GM18870 (cell line): ENCODE data around the gene NCKAP5.
A peak's percentile ranks its signal among the peaks of the same experiment; 100 is the strongest.

Experiments used
- ATAC-seq: cut with Tn5 transposase; IDR thresholded peaks from one replicate; pipeline ENCODE4 v1.9.1; 2021; ENCODE audit warnings: moderate library complexity; ENCODE audit not compliant: unreplicated experiment

NCKAP5 gene

DNA sequence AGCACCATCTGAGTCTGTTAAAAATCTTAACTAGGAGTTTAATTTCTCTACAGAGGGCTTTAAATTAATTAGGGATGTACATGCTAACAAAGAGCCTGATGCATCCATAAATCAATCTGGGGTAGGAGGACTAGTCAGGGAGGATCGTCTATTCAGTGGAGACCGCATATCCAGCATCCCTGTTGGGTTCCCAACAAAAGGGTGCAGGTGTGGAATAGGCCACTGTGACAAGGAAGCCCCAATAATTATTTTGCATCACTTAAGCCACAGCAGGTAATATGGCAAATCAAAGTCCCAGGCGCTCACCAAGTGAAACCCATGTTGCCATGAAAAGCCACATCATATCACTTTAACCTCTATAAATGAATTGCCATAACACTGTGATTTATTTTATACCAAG is 392.3 kb downstream of the NCKAP5 start:
- ATAC-seq, result no peak

DNA sequence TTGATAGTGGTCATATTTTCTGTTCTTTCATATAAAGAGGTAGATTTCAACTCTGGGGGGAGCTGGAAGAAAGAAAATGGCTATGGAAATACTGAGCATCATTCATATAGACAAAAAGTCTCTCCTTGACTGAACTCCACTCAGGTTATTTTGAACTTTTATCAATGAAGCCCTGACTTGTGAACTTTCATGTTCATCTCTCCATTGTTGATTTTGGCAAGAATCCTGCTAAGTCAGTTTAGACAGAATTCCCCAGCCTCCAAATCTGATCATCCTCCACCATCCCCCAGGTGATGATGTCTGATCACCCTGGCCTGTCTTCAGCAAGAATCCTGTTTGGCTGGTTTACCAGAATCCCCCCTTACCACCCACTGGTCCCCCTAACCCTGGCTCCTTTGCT is 395.0 kb downstream of the NCKAP5 start:
- ATAC-seq, result no peak

DNA sequence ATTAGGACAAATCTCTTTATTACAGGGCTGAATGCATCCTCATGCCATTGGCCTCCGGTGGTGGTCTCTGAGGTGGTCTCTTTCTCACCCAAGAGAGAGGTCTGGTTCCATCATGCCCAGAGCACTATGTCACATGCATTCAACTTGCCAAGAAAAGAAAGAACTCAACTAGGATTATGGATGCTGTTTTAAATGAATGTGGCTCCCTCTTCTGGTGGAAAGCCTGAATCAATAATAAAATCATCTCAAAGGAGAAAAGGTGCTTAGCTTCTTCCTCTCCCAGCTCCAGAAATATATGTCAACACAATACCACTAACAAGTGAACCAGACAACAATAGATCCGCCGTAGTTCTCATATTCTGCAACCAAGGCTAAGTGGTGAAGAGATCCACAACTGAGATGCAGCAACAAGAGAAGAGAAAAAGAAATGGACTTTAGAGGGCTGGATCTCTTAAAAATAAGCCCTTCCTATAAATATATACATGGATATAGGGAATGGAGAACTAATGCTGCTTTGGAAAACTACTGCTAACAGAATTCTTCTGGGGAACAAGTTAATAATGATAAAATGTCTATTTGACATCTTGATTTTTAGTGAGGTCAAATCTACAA is 396.8 kb downstream of the NCKAP5 start:
- no peak for ATAC-seq

DNA sequence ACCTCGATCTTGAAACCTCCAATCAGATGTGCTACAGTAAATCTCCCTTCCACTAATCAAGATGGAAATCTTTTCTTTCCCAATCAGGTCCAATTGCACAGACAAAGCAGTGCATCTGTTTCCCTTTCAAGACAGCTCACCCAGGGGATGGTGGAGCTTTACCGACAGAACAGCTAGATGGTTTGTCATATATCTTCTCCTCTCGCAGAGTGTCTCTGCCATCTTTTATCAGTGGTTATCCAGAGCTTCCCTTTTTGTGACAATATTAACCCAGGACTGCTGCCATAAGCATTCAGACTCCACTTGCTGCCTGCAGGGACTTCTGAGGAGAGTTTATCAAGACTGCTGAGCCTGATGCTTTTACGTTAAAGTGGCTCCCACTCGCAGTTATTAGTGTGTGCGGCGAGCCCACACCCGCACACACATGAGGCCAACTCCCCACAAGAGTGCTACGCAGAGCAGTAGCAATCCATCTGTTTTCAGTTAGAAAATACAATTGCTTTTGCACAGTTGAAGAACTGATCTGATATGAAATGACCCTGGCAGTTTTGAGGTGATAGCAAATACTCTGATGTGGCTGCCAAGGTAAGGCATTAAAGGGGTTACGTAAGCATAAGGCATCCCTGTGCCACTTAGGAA is 398.9 kb downstream of the NCKAP5 start:
- ATAC-seq, result no peak

DNA sequence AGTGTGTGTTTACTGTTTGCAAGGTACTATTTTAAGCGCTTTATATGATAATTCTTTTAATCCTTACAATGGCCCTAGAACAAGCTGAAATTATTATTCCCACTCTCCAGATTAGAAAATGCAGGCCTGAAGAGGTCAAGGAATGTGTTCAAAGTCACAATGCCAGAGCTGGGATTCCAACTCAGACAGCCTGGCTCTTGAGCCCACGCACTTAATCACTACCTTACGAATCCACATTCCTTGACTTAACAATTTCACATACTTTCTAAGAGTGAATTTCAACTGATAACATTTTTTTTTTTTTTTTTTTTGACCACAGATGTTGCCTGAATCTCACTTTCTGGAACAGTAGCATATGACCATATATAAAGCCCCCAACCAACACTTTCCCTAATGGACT is 400.3 kb downstream of the NCKAP5 start:
- no peak for ATAC-seq

DNA sequence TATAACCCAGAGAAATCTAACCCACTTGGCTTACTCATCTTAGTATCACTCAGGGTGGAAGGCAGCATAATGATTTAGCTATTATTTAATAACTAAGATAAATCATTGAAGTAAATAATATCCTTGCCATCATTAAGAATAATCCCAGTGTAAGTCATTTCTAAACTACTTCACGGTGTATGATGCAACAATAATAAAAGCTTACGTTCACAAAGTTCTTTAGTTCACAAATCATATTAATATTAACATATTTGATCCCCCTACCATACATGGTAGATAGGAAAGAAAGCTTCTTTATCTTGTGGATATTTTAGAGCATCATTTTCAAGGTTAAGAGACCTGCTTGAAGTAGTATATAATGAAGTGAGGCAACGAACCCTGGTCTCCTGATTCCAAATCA is 401.0 kb downstream of the NCKAP5 start:
- no peak for ATAC-seq

DNA sequence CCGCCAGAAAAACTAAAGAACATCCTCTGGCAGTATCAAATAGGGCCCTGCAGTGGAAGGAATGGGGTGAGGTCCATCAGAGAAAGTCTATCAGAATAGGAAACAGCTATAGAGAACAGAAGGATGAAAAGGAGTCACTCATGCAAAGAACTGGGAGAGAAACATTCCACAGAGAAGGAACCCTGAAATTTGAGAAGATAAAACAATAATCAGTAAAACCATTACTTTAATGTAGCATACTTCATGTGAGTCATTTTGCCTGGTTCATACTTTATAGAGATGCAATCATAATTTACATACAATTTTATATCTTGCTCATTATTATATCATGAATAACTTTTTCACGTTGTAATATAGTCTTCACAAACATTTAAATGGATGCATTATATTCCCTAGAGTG is 402.2 kb downstream of the NCKAP5 start:
- no peak for ATAC-seq

DNA sequence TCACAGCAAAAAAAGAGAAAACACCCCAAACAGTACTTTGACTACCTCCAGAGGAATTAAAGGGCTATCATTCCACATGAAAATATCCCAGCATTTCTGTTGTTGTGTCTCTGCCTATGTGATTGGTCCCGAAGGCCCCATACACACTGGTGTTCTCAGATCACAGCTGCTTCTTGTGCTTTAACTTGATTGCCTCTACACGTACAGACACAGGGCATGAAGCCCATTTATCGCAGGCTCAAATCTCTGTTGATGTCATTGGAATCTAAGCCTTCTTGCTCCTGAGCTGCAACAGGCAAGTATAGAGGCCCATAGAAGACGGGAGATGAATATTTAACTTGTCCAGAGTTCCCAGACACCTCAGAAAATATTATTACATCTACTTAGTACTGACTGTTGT is 405.2 kb downstream of the NCKAP5 start:
- ATAC-seq, result no peak

DNA sequence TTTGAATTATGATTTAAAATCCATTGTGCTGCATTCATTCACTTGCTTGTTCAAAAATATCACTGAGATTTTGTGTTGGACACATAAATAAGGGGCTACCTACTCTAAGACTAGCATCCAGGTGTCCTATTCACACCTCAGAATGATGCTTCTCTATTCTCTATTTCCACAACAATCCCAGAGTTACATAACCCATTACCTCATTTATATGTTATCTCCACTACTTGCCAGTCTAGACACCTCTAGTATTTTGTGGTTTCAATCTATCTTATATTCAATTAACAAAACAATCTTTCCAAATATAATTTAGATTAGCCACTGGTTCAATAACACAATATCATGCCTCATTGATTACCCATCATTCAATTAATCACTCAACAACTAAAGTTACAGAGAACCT is 409.8 kb downstream of the NCKAP5 start:
- ATAC-seq, result no peak

DNA sequence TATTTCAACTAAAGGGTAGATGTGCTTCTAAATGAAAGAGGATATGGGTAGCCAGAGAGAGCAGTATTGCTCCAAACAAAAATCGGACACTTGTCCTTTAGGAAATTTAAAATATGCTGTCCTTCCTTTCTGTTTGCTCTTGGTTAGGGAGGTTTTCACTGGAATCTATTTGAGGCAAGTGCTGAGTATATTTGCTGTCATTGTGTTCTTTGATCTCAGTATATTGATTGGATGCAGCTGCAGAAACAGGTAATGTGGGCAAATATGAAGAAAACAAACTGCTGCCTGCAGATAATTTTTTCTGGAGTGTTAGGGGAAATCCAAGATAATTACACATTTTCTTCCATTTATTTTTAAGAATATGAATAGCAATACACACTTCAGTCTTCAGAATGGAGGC is 410.2 kb downstream of the NCKAP5 start:
- ATAC-seq, result no peak

DNA sequence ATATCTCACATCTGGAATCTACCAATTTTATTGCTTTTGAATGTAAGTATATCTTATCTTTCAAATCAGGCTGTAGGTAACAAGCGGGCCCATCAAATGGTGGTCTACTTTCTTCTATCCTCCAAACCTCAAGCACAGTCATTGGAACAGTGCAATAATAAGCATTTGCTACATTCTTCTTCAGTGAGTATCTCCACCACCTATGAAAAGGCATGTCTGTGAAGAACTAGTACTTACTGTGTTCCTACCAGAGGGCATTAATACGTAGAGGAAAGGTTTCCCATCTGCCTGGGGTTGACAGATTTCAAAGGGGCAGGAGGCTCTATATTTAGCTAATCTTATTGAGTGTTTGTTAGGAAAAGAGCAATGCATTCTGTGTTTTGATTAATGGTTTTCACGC is 411.1 kb downstream of the NCKAP5 start:
- ATAC-seq, result no peak

DNA sequence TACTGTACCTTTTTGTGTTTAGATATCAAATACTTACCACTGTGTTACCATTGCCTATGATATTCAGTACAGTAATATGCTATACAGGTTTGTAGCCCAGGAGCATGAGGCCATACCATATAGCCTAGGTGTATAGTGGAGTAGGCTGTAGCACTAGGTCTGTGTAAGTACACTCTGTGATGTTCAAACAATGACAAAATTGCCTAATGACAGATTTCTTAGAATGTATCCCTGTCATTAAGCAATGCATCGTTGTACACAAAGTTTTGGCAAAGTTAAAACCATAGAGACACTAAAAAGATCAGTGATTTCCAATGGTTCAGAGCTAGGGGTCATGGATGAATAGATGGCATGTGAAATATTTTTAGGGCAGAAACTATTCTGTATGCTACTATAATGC is 415.5 kb downstream of the NCKAP5 start:
- ATAC-seq, result no peak

DNA sequence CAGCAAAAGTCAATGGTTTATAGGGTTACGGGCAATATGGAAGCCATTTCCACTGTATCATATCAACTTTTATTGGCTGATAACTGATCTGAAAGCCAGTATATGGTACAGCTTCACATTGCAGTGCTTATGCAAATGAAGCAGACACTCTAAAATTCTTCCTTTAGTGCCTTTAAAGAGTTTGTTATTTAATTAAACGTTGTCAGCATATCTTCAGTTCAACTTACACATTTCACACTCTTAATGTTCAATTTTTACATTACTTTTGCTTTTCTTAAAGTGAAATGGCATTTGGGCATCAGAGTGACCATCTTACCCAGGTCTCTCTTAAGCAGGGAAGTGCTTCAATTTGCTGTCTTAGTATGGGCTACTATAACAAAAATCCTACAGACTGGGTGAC is 420.1 kb downstream of the NCKAP5 start:
- ATAC-seq, result no peak

DNA sequence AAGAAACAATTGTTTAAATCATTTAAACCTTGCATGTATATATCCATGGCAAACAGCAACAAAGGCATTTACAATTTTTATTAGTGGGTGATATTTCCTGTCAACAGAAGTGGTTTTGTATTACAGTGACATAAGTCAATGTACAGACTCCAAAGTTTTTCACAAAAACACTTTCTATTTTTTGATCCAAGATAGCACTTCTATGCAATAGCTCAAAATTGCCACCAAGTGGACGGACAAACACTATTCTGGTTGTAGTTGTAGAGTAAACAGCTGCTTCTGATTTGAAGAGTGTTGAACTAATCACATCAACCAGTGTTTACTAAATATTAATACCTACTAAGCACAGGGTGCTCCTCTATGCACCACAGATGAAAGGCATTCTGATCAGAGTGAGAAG is 421.4 kb downstream of the NCKAP5 start:
- no peak for ATAC-seq

DNA sequence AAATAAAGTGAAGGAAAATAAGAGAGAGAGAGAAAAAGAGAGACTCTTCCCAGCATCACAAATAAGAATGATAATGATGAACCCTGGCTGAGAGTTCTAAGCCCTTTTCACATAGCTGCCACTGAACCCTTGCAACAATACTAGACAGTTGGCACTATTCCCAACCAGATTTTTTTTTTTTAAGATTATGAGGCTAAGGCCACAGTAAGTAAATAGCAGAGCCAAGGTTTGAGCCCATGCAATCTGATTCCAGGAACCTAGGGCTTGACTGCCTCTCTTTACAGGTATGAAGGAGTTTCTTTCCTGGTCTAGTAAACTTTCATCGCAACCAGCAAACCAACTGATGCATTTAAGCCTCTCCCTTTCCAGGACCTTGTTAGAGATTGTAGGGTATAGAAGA is 424.6 kb downstream of the NCKAP5 start:
- ATAC-seq, result no peak

DNA sequence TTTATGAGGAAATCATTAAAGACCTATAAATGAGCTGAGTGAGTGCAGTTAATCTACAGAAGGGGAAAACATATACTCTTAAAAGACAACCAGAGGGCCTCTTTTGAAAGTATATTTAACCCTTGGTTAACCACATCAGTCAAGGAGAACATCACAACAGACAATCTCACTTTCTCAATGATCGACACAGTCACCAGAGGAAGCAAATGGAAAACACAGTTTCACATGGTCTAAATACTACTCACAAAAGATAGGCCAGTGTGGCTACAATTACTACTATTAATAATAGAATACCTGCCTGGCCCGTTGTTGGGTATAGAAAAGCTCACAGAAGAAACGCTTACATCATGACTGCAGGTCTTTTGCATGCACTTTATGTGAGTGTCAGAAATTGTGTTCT is 426.2 kb downstream of the NCKAP5 start:
- ATAC-seq, result peak; percentile 65

DNA sequence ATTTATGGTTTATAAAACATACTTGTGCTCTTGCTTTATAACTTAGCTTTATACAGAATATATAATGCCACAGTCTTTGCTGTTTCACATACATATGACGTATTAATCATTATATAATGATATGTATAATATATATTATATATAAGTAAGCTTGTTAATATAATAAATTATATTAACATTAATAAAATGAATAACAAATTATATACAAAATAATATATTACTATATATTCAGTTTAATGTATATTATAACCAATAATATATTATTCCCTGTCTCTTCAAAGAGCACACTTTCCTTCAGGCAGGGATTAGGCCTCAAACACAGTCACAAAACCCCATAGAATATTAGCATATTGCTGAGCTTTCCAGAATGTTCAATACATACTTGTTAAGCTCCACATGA is 427.6 kb downstream of the NCKAP5 start:
- ATAC-seq, result no peak

DNA sequence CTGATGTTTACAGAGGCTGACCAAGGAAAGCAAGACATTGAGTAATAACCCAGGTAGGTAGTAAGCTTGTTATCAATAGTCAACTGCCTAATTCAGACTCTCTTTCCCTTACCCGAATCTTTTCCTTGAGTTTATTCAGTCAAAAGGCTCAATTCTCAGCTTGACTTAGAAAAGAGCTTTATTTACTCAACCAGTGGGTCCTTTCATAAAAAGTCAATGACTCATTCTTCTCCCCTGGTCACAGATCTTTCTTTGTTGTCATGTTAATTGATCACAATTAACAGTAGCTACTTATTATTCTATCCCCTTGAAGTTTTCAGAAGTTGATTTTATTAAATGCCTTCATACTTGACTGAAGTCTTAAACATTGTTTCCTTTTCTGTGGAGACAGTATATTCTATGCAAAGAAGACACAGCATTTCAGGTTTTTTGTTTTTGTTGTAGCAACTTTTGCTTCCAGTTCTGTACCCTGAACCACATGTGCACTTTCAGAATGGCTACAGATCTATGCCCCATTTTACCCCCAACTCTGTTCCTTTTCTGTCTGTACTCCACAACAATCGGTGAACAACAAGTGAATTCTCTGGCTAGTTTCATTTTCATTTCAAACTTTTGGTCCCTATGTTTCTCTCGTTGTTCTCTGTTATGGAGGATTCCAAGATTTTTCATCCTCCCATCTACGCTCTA is 428.3 kb downstream of the NCKAP5 start:
- peak; percentile 57 for ATAC-seq

DNA sequence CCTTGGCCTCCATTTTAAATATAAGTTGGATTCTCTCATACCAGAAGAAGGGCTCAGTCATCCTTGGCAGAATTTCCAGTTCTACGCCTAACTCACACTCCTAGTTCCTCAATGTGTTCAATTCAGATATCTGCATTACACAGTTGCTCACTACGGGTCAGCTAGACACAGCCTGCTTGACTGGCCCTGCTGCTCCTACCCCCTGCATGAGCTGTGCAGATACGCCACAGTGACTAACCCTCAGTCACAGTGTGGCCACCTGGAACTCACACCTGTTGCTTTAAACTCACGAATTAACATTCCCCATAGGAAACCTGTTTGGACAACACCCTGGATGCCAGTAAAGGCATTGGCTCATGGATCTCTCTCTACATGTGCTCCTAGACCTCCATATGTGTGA is 429.6 kb downstream of the NCKAP5 start:
- no peak for ATAC-seq

DNA sequence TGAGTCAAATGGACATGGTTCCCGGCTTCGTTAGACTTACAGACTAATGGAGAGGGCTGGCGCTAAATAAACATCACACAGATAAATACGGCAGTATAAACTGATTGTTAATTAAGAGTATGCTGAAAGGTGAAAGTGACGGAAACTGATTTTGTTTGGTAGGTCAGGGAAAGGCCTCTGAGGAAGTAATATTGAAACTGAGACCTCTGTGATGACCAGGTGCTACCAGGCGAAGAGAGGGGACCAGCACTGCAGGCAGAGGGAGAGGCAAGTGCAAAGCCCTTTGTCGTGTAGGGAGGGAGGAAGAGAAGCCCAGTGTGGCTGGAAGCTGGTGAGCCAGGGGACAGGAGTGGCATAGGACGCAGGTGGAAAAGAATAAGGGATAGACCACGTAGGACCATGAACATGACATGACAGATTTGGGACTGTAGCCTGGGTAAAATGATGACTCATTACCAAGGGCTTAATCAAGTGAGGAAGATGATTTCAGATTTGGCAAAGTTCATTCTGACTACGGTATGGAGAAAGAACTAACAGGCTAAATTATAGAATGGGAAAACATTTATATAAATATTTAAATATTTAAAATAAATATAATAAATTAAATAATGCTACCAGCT is 433.1 kb downstream of the NCKAP5 start:
- ATAC-seq, result no peak

DNA sequence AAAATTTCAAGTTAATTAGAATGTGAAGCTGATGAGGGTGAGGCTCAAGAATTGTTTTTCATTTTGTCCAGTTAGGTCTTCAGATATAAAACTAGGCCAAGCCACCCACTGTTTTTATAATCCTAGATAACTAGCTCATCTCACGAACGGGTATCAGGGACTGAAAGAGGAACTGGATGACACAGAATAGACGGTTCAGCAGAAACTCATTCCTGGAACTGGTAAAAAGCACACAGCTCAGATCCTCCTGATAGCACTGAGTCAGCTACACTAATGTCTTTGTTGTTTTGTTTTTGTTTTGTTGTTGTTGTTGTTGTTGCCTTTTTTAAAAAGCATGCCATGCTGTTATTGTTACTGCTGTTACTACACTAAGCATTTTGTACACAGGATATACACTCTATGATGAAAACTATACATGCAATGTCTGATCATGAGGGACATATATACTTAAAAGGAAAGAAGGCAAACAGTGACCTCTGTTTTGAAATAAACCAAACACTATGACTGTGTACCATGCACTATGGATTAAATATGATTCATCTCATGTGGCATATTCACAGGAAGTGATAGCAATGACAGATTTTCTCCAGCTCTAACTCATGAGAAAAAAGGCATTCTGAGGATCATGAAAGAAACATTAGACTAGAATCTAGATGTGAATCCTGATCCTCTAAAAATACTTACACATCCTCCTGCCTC is 437.6 kb downstream of the NCKAP5 start:
- peak; percentile 75 for ATAC-seq

DNA sequence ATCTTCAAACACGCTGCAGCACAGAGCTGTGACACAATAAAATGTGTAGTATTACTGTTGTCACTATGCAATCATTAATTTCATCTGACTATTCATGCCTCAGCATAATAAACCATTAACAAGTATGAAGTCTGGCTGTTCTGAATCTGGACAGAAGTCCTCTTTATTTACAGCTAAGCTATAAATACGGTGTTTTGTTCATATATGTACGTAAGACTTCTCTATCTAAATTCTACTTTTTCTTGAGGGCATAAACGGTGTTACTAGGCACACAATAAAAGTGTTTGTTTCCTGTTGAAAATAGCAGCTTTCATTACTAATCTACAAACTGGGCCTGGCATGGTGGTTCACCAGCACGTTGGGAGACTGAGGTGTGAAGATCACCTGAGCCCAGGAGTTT is 443.8 kb downstream of the NCKAP5 start:
- ATAC-seq, result no peak
